Right atrium auricular region (tissue), 2 donors: Measurements from ENCODE around the gene CAMK1D. TPM values are rescaled to one million over a fixed set of nuclear protein-coding genes. Genes with fewer than 3 reads are reported as not detected.
A peak's percentile ranks its signal among the peaks of the same experiment; 100 is the strongest.

ENCODE experiments used
- DNase-seq: peaks from one replicate; pipeline ENCODE4 v3.0.0-alpha.2; 2019; ENCODE audit warnings: low spot score
- H3K27ac ChIP-seq, 2 donors: fragments of 200-600 bp; sonication (generic); 1 replicate in 1 of 2; 2 replicates in 1 of 2; pipeline ENCODE4 v1.5.1; 2016 to 2019
- H3K27me3 ChIP-seq, 2 donors: fragments of 200-600 bp; sonication (generic); one replicate each; pipeline versions ENCODE4 v1.5.1 to v1.6.0; 2017 to 2019
- H3K36me3 ChIP-seq: fragments of 200-600 bp; sonication (generic); one replicate; pipeline ENCODE4 v1.5.1; 2016
- H3K4me1 ChIP-seq, 2 donors: fragments of 200-600 bp; sonication (generic); one replicate each; pipeline versions ENCODE4 v1.5.1 to v1.6.0; 2017 to 2019
- H3K4me3 ChIP-seq, 2 donors: fragments of 200-600 bp; sonication (generic); 1 replicate in 1 of 2; 2 replicates in 1 of 2; pipeline ENCODE4 v1.5.1; 2017 to 2019; ENCODE audit warnings: mild to moderate bottlenecking in 1 of 2, moderate library complexity in 1 of 2
- H3K9me3 ChIP-seq, 2 donors: fragments of 200-600 bp; sonication (generic); one replicate each; pipeline ENCODE4 v1.5.1; 2019
- CTCF ChIP-seq, 2 donors: fragments of 200-600 bp; sonication (generic); IDR thresholded peaks; one replicate each; pipeline ENCODE4 v1.5.1; 2019; ENCODE audit warnings: antibody characterized with exemption in 2 of 2
- total RNA-seq, 2 donors: library from RNA; depleted of rRNA; stranded (reverse); fragments of >200 nt; gene quantifications; one replicate each; pipeline ENCODE4 v1.1.0, GENCODE V29; 2016

The CAMK1D gene
- total RNA-seq, 2 donors from 2014 or later = 24.5 to 27.2 TPM

GRCh38 chr10:12597176-12597575 lies 247.8 kb downstream of the CAMK1D start:
- DNase-seq = no peak
- H3K36me3 ChIP-seq = no peaks in the 10 kb centered on the region
- TF ChIP-seq CTCF (IDR thresholded peaks at IDR 0.05) = no peak

GRCh38 chr10:12597788-12598765 lies 248.7 kb downstream of the CAMK1D start:
- H3K27ac ChIP-seq = no peak overlapping the region
- no peaks in the 10 kb centered on the region for H3K9me3 ChIP-seq
- no peaks in the 10 kb centered on the region for H3K27me3 ChIP-seq
- TF ChIP-seq CTCF (IDR thresholded peaks at IDR 0.05) = no peak
- DNase-seq = no peak
- no peak overlapping the region for H3K4me3 ChIP-seq
- H3K4me1 ChIP-seq = peaks cover 0 to 35% of the 10 kb centered on the region in 2 donors
- no peaks in the 10 kb centered on the region for H3K36me3 ChIP-seq

More at GRCh38 chr10:12597176-12597575, 247.8 kb downstream of the CAMK1D start:
- H3K4me1 ChIP-seq = peaks cover 0 to 29% of the 10 kb centered on the region in 2 donors
- H3K27me3 ChIP-seq = no peaks in the 10 kb centered on the region
- H3K4me3 ChIP-seq = no peak overlapping the region
- H3K9me3 ChIP-seq = no peaks in the 10 kb centered on the region
- no peak overlapping the region for H3K27ac ChIP-seq

- Histone ChIP-seq H3K4me1 (peaks cover 0 to 30% of the 10 kb centered on the region in 2 donors), H3K36me3 (no peaks in the 10 kb centered on the region), H3K27me3 (no peaks in the 10 kb centered on the region), H3K9me3 (no peaks in the 10 kb centered on the region), H3K27ac (no peak overlapping the region), H3K4me3 (no peak overlapping the region)
- no peak for TF ChIP-seq CTCF (IDR thresholded peaks at IDR 0.05)
- DNase-seq = no peak
Measured at GRCh38 chr10:12600652-12601051, 251.3 kb downstream of the CAMK1D start.

- H3K4me1 ChIP-seq = peaks cover 0 to 38% of the 10 kb centered on the region in 2 donors
- no peaks in the 10 kb centered on the region for H3K36me3 ChIP-seq
- H3K27me3 ChIP-seq = no peaks in the 10 kb centered on the region
- no peak overlapping the region for H3K4me3 ChIP-seq
- H3K27ac ChIP-seq = peak overlapping the region; percentile 59 to 72
- no peaks in the 10 kb centered on the region for H3K9me3 ChIP-seq
- DNase-seq = no peak
- TF ChIP-seq CTCF (IDR thresholded peaks at IDR 0.05) = no peak
Measured at GRCh38 chr10:12602521-12602920, 253.2 kb downstream of the CAMK1D start.

GRCh38 chr10:12603766-12604470 lies 254.6 kb downstream of the CAMK1D start:
- Histone ChIP-seq H3K36me3 (no peaks in the 10 kb centered on the region), H3K9me3 (no peaks in the 10 kb centered on the region), H3K27ac (no peak overlapping the region), H3K4me3 (no peak overlapping the region), H3K27me3 (no peaks in the 10 kb centered on the region), H3K4me1 (peaks cover 0 to 31% of the 10 kb centered on the region in 2 donors)
- peak; percentile 34 for DNase-seq
- TF ChIP-seq CTCF (IDR thresholded peaks at IDR 0.05) = no peak
